HepG2 (cell line): ENCODE results near the gene KISS1R. TPM values are rescaled to one million over a fixed set of nuclear protein-coding genes. Genes with fewer than 3 reads are reported as not detected.

Experiments
- CAMTA2 ChIP-seq: sonication (generic); formaldehyde crosslinking; IDR thresholded peaks from 2 replicates; pipeline ENCODE4 v1.4.0; 2020; ENCODE audit warnings: mild to moderate bottlenecking, missing genetic modification reagents, borderline replicate concordance
- EZH2 ChIP-seq: conservative IDR thresholded peaks from 2 replicates; pipeline ENCODE4 v1.6.1; 2012; ENCODE audit warnings: mild to moderate bottlenecking, low read depth, low read length, moderate library complexity
- KAT2B ChIP-seq: fragments of 150-350 bp; IDR thresholded peaks from 2 replicates; pipeline ENCODE4 v1.6.1; 2014; ENCODE audit warnings: low read depth, low read length, borderline replicate concordance
- LRRFIP1 ChIP-seq: sonication (generic); formaldehyde crosslinking; conservative IDR thresholded peaks from 2 replicates; pipeline ENCODE4 v1.4.0; 2020; ENCODE audit warnings: missing genetic modification reagents
- MBNL3 ChIP-seq: fragments of 250-450 bp; sonication (Bioruptor Pico); conservative IDR thresholded peaks from 2 replicates; pipeline ENCODE4 v1.8.0; 2022; ENCODE audit warnings: mild to moderate bottlenecking, inconsistent platforms
- NBN ChIP-seq: fragments of 450-650 bp; conservative IDR thresholded peaks from 2 replicates; pipeline ENCODE4 v1.6.1; 2017
- RERE ChIP-seq: IDR thresholded peaks from 2 replicates; pipeline ENCODE4 v1.6.1; 2016; ENCODE audit warnings: low read depth, missing genetic modification reagents, missing compliant biosample characterization
- SKI ChIP-seq: fragments of 450-650 bp; IDR thresholded peaks from one replicate; pipeline ENCODE4 v1.6.1; 2018; ENCODE audit warnings: mild to moderate bottlenecking; ENCODE audit not compliant: partially characterized antibody
- YEATS2 ChIP-seq: sonication (generic); formaldehyde crosslinking; IDR thresholded peaks from 2 replicates; pipeline ENCODE4 v1.4.0; 2020; ENCODE audit warnings: missing genetic modification reagents, borderline replicate concordance
- ZBTB1 ChIP-seq: sonication (generic); formaldehyde crosslinking; IDR thresholded peaks from 2 replicates; pipeline ENCODE4 v1.4.0; 2020; ENCODE audit warnings: missing genetic modification reagents, borderline replicate concordance
- ZNF17 ChIP-seq: sonication (generic); formaldehyde crosslinking; IDR thresholded peaks from 2 replicates; pipeline ENCODE4 v1.5.0; 2020; ENCODE audit warnings: mild to moderate bottlenecking, missing genetic modification reagents
- ZNF343 ChIP-seq: sonication (generic); formaldehyde crosslinking; IDR thresholded peaks from 2 replicates; pipeline ENCODE4 v1.4.0; 2020; ENCODE audit warnings: mild to moderate bottlenecking, missing genetic modification reagents
- ZNF383 ChIP-seq: sonication (generic); formaldehyde crosslinking; IDR thresholded peaks from 2 replicates; pipeline ENCODE4 v1.4.0; 2020; ENCODE audit warnings: missing genetic modification reagents, mild to moderate bottlenecking, borderline replicate concordance
- polyA plus RNA-seq, 8 experiments: library from polyadenylated mRNA; depleted of rRNA in 3 of 8; stranded (reverse) in 7 of 8; unstranded in 1 of 8; fragments of >200 nt; fragmentation: Illumina TruSeq in 4 of 8; extraction: Trizol in 4 of 8; gene quantifications; 2 replicates each; pipeline versions ENCODE4 v1.2.1 to v1.2.3, GENCODE V29; 2011 to 2016; ENCODE audit warnings: low read depth in 4 of 8, missing spikeins in 1 of 8, mixed read lengths in 1 of 8; ENCODE audit not compliant: insufficient read depth in 1 of 8
- total RNA-seq, 5 experiments: library from RNA; depleted of rRNA; stranded (reverse); fragments of >200 nt; fragmentation: Illumina TruSeq; extraction: Trizol; gene quantifications; 2 replicates each; pipeline ENCODE4 v1.2.3, GENCODE V29; 2016; ENCODE audit warnings: low read depth in 1 of 5
- TF ChIP-seq, protein P1 (sequence below): sonication (generic); formaldehyde crosslinking; conservative IDR thresholded peaks from 2 replicates; pipeline ENCODE4 v1.4.0; 2020; ENCODE audit warnings: mild to moderate bottlenecking, missing genetic modification reagents, moderate library complexity
- TF ChIP-seq, protein P2 (sequence below): sonication (generic); formaldehyde crosslinking; IDR thresholded peaks from 2 replicates; pipeline ENCODE4 v1.4.0; 2020; ENCODE audit warnings: mild to moderate bottlenecking, missing genetic modification reagents, borderline replicate concordance

Gene KISS1R
- total and polyA plus RNA-seq, 2 of the 13 experiments (the other 11 are each of a cell fraction or from before 2014, with no cell fraction given), result 1.1 to 10.2 TPM

- TF ChIP-seq CAMTA2 (CRISPR knock-in tag), result no peak
- no peak for TF ChIP-seq RERE (CRISPR knock-in tag)
- TF ChIP-seq ZNF383, result no peak
- no peak for TF ChIP-seq KAT2B
- peak; percentile 23 for TF ChIP-seq SKI
- no peak for TF ChIP-seq LRRFIP1 (CRISPR knock-in tag)
- TF ChIP-seq YEATS2, result peak; percentile 34; the same call in 1 of the 2 replicates
- no peak for TF ChIP-seq EZH2
- peak; percentile 59; the same call in 1 of the 2 replicates for TF ChIP-seq ZBTB1 (CRISPR knock-in tag)
- peak; percentile 87; the same call in 1 of the 2 replicates for TF ChIP-seq ZNF17 (CRISPR knock-in tag)
- no peak for TF ChIP-seq NBN
- TF ChIP-seq, protein P1, sequence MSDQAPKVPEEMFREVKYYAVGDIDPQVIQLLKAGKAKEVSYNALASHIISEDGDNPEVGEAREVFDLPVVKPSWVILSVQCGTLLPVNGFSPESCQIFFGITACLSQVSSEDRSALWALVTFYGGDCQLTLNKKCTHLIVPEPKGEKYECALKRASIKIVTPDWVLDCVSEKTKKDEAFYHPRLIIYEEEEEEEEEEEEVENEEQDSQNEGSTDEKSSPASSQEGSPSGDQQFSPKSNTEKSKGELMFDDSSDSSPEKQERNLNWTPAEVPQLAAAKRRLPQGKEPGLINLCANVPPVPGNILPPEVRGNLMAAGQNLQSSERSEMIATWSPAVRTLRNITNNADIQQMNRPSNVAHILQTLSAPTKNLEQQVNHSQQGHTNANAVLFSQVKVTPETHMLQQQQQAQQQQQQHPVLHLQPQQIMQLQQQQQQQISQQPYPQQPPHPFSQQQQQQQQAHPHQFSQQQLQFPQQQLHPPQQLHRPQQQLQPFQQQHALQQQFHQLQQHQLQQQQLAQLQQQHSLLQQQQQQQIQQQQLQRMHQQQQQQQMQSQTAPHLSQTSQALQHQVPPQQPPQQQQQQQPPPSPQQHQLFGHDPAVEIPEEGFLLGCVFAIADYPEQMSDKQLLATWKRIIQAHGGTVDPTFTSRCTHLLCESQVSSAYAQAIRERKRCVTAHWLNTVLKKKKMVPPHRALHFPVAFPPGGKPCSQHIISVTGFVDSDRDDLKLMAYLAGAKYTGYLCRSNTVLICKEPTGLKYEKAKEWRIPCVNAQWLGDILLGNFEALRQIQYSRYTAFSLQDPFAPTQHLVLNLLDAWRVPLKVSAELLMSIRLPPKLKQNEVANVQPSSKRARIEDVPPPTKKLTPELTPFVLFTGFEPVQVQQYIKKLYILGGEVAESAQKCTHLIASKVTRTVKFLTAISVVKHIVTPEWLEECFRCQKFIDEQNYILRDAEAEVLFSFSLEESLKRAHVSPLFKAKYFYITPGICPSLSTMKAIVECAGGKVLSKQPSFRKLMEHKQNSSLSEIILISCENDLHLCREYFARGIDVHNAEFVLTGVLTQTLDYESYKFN (CRISPR knock-in tag), result peak; percentile 40; the same call in 1 of the 2 replicates
- TF ChIP-seq, protein P2, sequence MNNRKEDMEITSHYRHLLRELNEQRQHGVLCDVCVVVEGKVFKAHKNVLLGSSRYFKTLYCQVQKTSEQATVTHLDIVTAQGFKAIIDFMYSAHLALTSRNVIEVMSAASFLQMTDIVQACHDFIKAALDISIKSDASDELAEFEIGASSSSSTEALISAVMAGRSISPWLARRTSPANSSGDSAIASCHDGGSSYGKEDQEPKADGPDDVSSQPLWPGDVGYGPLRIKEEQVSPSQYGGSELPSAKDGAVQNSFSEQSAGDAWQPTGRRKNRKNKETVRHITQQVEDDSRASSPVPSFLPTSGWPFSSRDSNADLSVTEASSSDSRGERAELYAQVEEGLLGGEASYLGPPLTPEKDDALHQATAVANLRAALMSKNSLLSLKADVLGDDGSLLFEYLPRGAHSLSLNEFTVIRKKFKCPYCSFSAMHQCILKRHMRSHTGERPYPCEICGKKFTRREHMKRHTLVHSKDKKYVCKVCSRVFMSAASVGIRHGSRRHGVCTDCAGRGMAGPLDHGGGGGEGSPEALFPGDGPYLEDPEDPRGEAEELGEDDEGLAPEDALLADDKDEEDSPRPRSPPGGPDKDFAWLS, result no peak
- no peak for TF ChIP-seq ZNF343 (CRISPR knock-in tag)
- no peak for TF ChIP-seq MBNL3 (CRISPR knock-in tag)
These were observed at the start of gene KISS1R (continued) for GRCh38 chr19:917323-918151.
